Measurements from ENCODE around the gene SLC6A12. TPM values are rescaled to one million over a fixed set of nuclear protein-coding genes. Genes with fewer than 3 reads are reported as not detected.

The SLC6A12 gene
- total and polyA plus RNA-seq, 9 of the 15 experiments (the other 6 are each of a cell fraction or from before 2014, with no cell fraction given): not detected

DNA sequence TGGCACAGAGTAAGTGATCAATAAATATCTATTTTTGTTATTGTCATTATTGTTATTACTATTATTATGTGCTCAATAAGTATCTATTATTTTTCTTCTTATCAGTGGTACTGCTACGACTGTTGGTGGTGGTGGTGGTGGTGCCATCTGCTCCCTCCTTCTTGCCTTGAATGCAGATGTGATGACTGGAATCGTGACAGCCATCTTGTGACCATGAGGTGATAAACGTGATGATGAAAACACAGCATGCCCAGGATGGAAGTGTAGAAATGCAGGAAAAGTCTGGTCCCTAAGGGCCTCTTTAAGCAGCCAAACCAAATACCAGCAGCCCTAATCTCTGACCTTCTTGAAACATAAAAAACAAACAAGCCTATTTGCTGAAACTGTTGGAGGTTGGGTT is 22.4 kb downstream of the SLC6A12 start:
- H2AFZ ChIP-seq (ENCODE audit: low read depth, low read length): no peak overlapping the region
- no peaks in the 10 kb centered on the region for H3K36me3 ChIP-seq (ENCODE audit: control insufficient read depth, insufficient read depth, low read length)
- peaks cover 14 to 57% of the 10 kb centered on the region in 2 experiments; a peak in 4 of 5 replicates for H3K27me3 ChIP-seq (ENCODE audit: control insufficient read depth in 2 of 2, insufficient read depth in 2 of 2, low read length in 2 of 2)
- intact Hi-C loops (cut with micrococcal nuclease): no loop called here
- WGBS (ENCODE audit: insufficient coverage, low coverage, missing lambda C conversion rate): 0% methylated on average over 3 of the region's 3 CpGs
- POLR2A ChIA-PET: interaction anchor here (0.6 kb wide), 1 partner anchor 74 kb away, joined by 3 read pairs; no protein-coding TSS in a partner anchor
- BruUV-seq (replicated peaks): no TSS peak
- no peaks in the 10 kb centered on the region for H3K9me1 ChIP-seq (ENCODE audit: control insufficient read depth, insufficient read depth, low read length)
- no peak for FAIRE-seq
- CTCF ChIA-PET (ENCODE audit: low intra/inter-chr PET ratio): no interaction called here
- DNase-seq (ENCODE audit: extremely low read depth in 1 of 4, low spot score in 3 of 4): no peak
- no peak overlapping the region for H3K9ac ChIP-seq (ENCODE audit: insufficient read depth in 1 of 2, low read depth in 2 of 2, low read length in 2 of 2)
- no peak overlapping the region for H3K4me2 ChIP-seq (ENCODE audit: insufficient read depth, low read length)
- H4K20me1 ChIP-seq (replicated peaks; ENCODE audit: control insufficient read depth, insufficient read depth, low read length): peaks cover 4% of the 10 kb centered on the region; the same call in 1 of the 2 replicates
- H3K4me1 ChIP-seq (replicated peaks in 1 of 2; ENCODE audit: control insufficient read depth in 2 of 2, insufficient read depth in 2 of 2, low read length in 2 of 2): peaks cover 0 to 6% of the 10 kb centered on the region in 2 experiments; a peak in 2 of 5 replicates
- H3K79me2 ChIP-seq (ENCODE audit: control insufficient read depth, insufficient read depth, low read length): no peaks in the 10 kb centered on the region
- H3K9me3 ChIP-seq (replicated peaks; ENCODE audit: control insufficient read depth, insufficient read depth, low read depth, low read length): no peaks in the 10 kb centered on the region
- H3K27ac ChIP-seq (ENCODE audit: extremely low read depth, low read depth, low read length): no peak overlapping the region
- in situ Hi-C loops (cut with MboI): no loop called here
- no peak overlapping the region for H3K4me3 ChIP-seq
- no peak for ATAC-seq
- TF ChIP-seq MCM2 (IDR thresholded peaks at IDR 0.05; ENCODE audit: low read depth): no peak
- no peak for TF ChIP-seq ZNF174 (CRISPR knock-in tag; IDR thresholded peaks at IDR 0.05)
- no peak for TF ChIP-seq POLR2AphosphoS2 (IDR thresholded peaks at IDR 0.05; ENCODE audit: low read length)
- no peak for TF ChIP-seq CHD7 (IDR thresholded peaks at IDR 0.05; ENCODE audit: low read depth, low read length)
- TF ChIP-seq RBM25 (IDR thresholded peaks at IDR 0.05; ENCODE audit: low read depth, low read length, severe bottlenecking): peak; percentile 52
- no peak for TF ChIP-seq ZNF134 (CRISPR knock-in tag; conservative IDR thresholded peaks at IDR 0.05)
- TF ChIP-seq ZC3H11A (IDR thresholded peaks at IDR 0.05; ENCODE audit: low read depth, low read length): no peak
- TF ChIP-seq, protein P1, sequence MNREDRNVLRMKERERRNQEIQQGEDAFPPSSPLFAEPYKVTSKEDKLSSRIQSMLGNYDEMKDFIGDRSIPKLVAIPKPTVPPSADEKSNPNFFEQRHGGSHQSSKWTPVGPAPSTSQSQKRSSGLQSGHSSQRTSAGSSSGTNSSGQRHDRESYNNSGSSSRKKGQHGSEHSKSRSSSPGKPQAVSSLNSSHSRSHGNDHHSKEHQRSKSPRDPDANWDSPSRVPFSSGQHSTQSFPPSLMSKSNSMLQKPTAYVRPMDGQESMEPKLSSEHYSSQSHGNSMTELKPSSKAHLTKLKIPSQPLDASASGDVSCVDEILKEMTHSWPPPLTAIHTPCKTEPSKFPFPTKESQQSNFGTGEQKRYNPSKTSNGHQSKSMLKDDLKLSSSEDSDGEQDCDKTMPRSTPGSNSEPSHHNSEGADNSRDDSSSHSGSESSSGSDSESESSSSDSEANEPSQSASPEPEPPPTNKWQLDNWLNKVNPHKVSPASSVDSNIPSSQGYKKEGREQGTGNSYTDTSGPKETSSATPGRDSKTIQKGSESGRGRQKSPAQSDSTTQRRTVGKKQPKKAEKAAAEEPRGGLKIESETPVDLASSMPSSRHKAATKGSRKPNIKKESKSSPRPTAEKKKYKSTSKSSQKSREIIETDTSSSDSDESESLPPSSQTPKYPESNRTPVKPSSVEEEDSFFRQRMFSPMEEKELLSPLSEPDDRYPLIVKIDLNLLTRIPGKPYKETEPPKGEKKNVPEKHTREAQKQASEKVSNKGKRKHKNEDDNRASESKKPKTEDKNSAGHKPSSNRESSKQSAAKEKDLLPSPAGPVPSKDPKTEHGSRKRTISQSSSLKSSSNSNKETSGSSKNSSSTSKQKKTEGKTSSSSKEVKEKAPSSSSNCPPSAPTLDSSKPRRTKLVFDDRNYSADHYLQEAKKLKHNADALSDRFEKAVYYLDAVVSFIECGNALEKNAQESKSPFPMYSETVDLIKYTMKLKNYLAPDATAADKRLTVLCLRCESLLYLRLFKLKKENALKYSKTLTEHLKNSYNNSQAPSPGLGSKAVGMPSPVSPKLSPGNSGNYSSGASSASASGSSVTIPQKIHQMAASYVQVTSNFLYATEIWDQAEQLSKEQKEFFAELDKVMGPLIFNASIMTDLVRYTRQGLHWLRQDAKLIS (CRISPR knock-in tag; IDR thresholded peaks at IDR 0.05): no peak
